SK-N-SH treated with all-trans-retinoic acid at 6 μM for 48 hours (cell line): ENCODE data around the gene CCDC69.

Experiments
- ATAC-seq: fragments of 200-7000 bp; cut with Tn5 transposase; 3 replicates; pipeline ENCODE4 v1.9.1; 2020; ENCODE audit warnings: mild to moderate bottlenecking, moderate library complexity
- ARNTL ChIP-seq: fragments of 450-650 bp; formaldehyde crosslinking; IDR thresholded peaks from 2 replicates; pipeline ENCODE4 v1.5.0; 2020; ENCODE audit warnings: low read depth, mild to moderate bottlenecking, moderate library complexity, borderline replicate concordance
- BACH2 ChIP-seq: fragments of 250-450 bp; sonication (Bioruptor Pico); IDR thresholded peaks from 2 replicates; pipeline ENCODE4 v1.9.0; 2021; ENCODE audit warnings: mild to moderate bottlenecking, borderline replicate concordance
- CSDC2 ChIP-seq: fragments of 250-450 bp; sonication (Bioruptor Pico); IDR thresholded peaks from 2 replicates; pipeline ENCODE4 v1.5.0; 2020; ENCODE audit warnings: mild to moderate bottlenecking, moderate library complexity
- ESRRG ChIP-seq: fragments of 250-450 bp; sonication (Bioruptor Pico); IDR thresholded peaks from 2 replicates; pipeline ENCODE4 v1.6.1; 2021; ENCODE audit warnings: mild to moderate bottlenecking
- GLIS3 ChIP-seq: fragments of 250-450 bp; sonication (Bioruptor Pico); IDR thresholded peaks from 2 replicates; pipeline ENCODE4 v1.5.0; 2020; ENCODE audit warnings: mild to moderate bottlenecking, moderate library complexity
- ISL1 ChIP-seq: fragments of 250-450 bp; sonication (Bioruptor Pico); IDR thresholded peaks from 2 replicates; pipeline ENCODE4 v2.1.2; 2022; ENCODE audit warnings: mild to moderate bottlenecking, moderate library complexity
- OSR1 ChIP-seq: fragments of 250-450 bp; sonication (Bioruptor Pico); IDR thresholded peaks from 2 replicates; pipeline ENCODE4 v1.8.0; 2022; ENCODE audit warnings: moderate library complexity, mild to moderate bottlenecking, inconsistent platforms
- PATZ1 ChIP-seq: fragments of 250-450 bp; sonication (Bioruptor Pico); IDR thresholded peaks from 2 replicates; pipeline ENCODE4 v1.8.0; 2020; ENCODE audit warnings: mild to moderate bottlenecking, moderate library complexity, borderline replicate concordance
- POU6F1 ChIP-seq: fragments of 250-450 bp; sonication (Bioruptor Pico); IDR thresholded peaks from 2 replicates; pipeline ENCODE4 v1.8.0; 2021; ENCODE audit warnings: low read depth, mild to moderate bottlenecking, moderate library complexity, borderline replicate concordance
- PPARA ChIP-seq: fragments of 250-450 bp; sonication (Bioruptor Pico); IDR thresholded peaks from 2 replicates; pipeline ENCODE4 v1.5.0; 2020; ENCODE audit warnings: mild to moderate bottlenecking, borderline replicate concordance
- RARB ChIP-seq: fragments of 250-450 bp; sonication (Bioruptor Pico); IDR thresholded peaks from 2 replicates; pipeline ENCODE4 v1.8.0; 2021; ENCODE audit warnings: mild to moderate bottlenecking, moderate library complexity
- SNAI2 ChIP-seq: fragments of 250-450 bp; sonication (Bioruptor Pico); IDR thresholded peaks from 2 replicates; pipeline ENCODE4 v1.5.0; 2020; ENCODE audit warnings: mild to moderate bottlenecking, moderate library complexity
- TCF4 ChIP-seq: fragments of 250-450 bp; sonication (Bioruptor Pico); IDR thresholded peaks from 2 replicates; pipeline ENCODE4 v1.8.0; 2021; ENCODE audit warnings: mild to moderate bottlenecking, moderate library complexity, borderline replicate concordance
- TOX ChIP-seq: fragments of 250-450 bp; sonication (Bioruptor Pico); IDR thresholded peaks from 2 replicates; pipeline ENCODE4 v1.8.0; 2021; ENCODE audit warnings: mild to moderate bottlenecking, moderate library complexity, borderline replicate concordance
- TSHZ2 ChIP-seq: fragments of 250-450 bp; sonication (Bioruptor Pico); IDR thresholded peaks from 2 replicates; pipeline ENCODE4 v1.5.0; 2020; ENCODE audit warnings: mild to moderate bottlenecking, moderate library complexity
- ZFP30 ChIP-seq: fragments of 450-650 bp; formaldehyde crosslinking; IDR thresholded peaks from 2 replicates; pipeline ENCODE4 v1.5.0; 2022; ENCODE audit warnings: mild to moderate bottlenecking, moderate library complexity
- ZNF565 ChIP-seq: fragments of 450-650 bp; formaldehyde crosslinking; conservative IDR thresholded peaks from 2 replicates; pipeline ENCODE4 v1.5.0; 2020; ENCODE audit warnings: low read depth, mild to moderate bottlenecking, moderate library complexity
- ZNF70 ChIP-seq: fragments of 450-650 bp; formaldehyde crosslinking; IDR thresholded peaks from 2 replicates; pipeline ENCODE4 v1.5.0; 2020; ENCODE audit warnings: mild to moderate bottlenecking, moderate library complexity
- ZNF8 ChIP-seq: fragments of 450-650 bp; formaldehyde crosslinking; IDR thresholded peaks from 2 replicates; pipeline ENCODE4 v1.5.0; 2020; ENCODE audit warnings: mild to moderate bottlenecking, moderate library complexity
- TF ChIP-seq, protein P1 (sequence below): fragments of 250-450 bp; sonication (Bioruptor Pico); IDR thresholded peaks from 2 replicates; pipeline ENCODE4 v1.5.1; 2020; ENCODE audit warnings: low read depth, mild to moderate bottlenecking, moderate library complexity
- TF ChIP-seq, protein P2 (sequence below): fragments of 250-450 bp; sonication (Bioruptor Pico); IDR thresholded peaks from 2 replicates; pipeline ENCODE4 v1.5.1; 2021; ENCODE audit warnings: mild to moderate bottlenecking, moderate library complexity

The CCDC69 gene

DNA sequence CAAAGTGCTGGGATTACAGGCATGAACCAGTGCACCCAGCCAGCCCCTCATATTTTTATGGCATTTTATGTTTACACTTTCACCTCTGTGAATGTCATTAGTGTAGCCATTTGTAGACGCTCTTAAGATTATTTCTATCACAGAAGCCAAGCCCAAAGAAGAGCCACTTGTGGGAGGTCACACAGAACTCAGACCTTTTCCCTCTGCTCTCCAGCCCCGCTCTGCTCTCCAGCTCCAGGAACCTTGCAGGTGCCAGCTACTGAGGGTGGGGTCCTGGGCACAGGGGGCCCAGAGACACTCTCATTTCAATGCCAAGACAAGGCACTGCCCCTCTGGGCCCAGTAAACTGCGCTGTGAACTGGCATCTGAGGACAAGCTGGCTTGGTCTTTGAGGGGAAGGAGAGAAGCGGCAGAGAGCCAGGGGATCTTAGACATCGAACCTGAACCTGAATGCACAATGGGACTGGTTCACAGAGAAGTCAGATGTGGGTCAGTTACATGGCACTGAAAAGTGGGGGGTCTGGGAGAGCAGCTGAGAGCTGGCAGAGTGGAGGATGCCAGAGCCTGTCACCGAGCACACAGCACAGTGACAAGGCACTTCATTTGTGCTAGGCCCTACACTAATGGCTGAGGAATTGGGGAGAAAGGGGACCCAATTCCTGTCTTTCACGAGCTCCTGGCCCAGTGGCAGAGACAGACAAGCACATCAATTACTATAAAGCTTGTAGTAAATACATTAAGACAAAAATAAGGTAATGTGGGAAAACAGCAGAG lies 83.0 kb downstream of the CCDC69 start:
- TF ChIP-seq ZNF8 (CRISPR knock-in tag) (no peak), ZNF565 (no peak), SNAI2 (CRISPR knock-in tag) (no peak), PATZ1 (CRISPR knock-in tag) (no peak), TOX (no peak), TSHZ2 (CRISPR knock-in tag) (no peak), ESRRG (CRISPR knock-in tag) (no peak), ISL1 (CRISPR knock-in tag) (no peak), PPARA (CRISPR knock-in tag) (no peak), ZNF70 (CRISPR knock-in tag) (no peak), OSR1 (CRISPR knock-in tag) (no peak), GLIS3 (CRISPR knock-in tag) (no peak)
- TF ChIP-seq, protein P1, sequence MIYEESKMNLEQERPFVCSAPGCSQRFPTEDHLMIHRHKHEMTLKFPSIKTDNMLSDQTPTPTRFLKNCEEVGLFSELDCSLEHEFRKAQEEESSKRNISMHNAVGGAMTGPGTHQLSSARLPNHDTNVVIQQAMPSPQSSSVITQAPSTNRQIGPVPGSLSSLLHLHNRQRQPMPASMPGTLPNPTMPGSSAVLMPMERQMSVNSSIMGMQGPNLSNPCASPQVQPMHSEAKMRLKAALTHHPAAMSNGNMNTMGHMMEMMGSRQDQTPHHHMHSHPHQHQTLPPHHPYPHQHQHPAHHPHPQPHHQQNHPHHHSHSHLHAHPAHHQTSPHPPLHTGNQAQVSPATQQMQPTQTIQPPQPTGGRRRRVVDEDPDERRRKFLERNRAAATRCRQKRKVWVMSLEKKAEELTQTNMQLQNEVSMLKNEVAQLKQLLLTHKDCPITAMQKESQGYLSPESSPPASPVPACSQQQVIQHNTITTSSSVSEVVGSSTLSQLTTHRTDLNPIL (CRISPR knock-in tag) = no peak
- no peak for ATAC-seq

DNA sequence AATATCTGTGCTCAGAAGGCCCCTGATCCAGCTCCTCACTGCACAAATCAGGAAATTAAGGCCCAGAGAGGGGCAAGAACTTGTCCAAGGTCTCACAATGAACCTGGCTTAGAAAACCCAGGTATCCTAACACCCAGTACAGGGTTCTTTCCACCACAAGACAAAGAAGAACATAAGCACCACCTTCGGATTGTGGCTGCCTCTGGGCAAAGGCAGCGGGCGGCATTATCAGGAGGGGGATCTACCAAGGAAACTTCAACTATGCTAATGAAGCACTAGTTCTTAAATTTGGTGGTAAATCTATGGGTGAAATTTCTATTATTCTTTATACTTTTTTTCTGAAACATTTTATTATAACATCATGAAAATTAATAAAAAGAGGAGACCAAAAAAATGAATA lies 84.2 kb downstream of the CCDC69 start:
- ATAC-seq = no peak
- TF ChIP-seq RARB (CRISPR knock-in tag) = no peak
- TF ChIP-seq POU6F1 (CRISPR knock-in tag) = no peak
- TF ChIP-seq TCF4 (CRISPR knock-in tag) = no peak
- no peak for TF ChIP-seq ZNF70 (CRISPR knock-in tag)
- TF ChIP-seq CSDC2 (CRISPR knock-in tag) = no peak
- TF ChIP-seq ZNF8 (CRISPR knock-in tag) = no peak
- no peak for TF ChIP-seq PPARA (CRISPR knock-in tag)
- TF ChIP-seq SNAI2 (CRISPR knock-in tag) = no peak
- TF ChIP-seq ZNF565 = no peak
- TF ChIP-seq OSR1 (CRISPR knock-in tag) = no peak
- no peak for TF ChIP-seq TSHZ2 (CRISPR knock-in tag)
- TF ChIP-seq, protein P2, sequence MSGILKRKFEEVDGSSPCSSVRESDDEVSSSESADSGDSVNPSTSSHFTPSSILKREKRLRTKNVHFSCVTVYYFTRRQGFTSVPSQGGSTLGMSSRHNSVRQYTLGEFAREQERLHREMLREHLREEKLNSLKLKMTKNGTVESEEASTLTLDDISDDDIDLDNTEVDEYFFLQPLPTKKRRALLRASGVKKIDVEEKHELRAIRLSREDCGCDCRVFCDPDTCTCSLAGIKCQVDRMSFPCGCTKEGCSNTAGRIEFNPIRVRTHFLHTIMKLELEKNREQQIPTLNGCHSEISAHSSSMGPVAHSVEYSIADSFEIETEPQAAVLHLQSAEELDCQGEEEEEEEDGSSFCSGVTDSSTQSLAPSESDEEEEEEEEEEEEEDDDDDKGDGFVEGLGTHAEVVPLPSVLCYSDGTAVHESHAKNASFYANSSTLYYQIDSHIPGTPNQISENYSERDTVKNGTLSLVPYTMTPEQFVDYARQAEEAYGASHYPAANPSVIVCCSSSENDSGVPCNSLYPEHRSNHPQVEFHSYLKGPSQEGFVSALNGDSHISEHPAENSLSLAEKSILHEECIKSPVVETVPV (CRISPR knock-in tag) = no peak
- no peak for TF ChIP-seq ZFP30
- no peak for TF ChIP-seq GLIS3 (CRISPR knock-in tag)
- no peak for TF ChIP-seq BACH2 (CRISPR knock-in tag)
- TF ChIP-seq ARNTL = no peak
- TF ChIP-seq, all 23 proteins: peak for 0
